Activated CD4-positive, alpha-beta memory T cell treated with anti-CD3 and anti-CD28 coated beads for 36 hours (primary cell): ENCODE measurements around the gene COPG2. TPM values are rescaled to one million over a fixed set of nuclear protein-coding genes. Genes with fewer than 3 reads are reported as not detected.
"Not testable (repeated sequence)": the region's sequence is repeated elsewhere in the genome, so short reads cannot be mapped to it uniquely, and the experiment has no call there.

Experiments
- CTCF ChIA-PET: fragments of 350-600 bp; sonication (Branson Sonifier 250); formaldehyde crosslinking; loops from one replicate; lab custom pipeline; 2021; ENCODE audit warnings: antibody characterized with exemption, inconsistent platforms; lab: Charles Lee
- POLR2A ChIA-PET: fragments of 350-600 bp; sonication (Branson Sonifier 250); formaldehyde crosslinking; loops from one replicate; lab custom pipeline; 2021; ENCODE audit warnings: antibody characterized with exemption; lab: Charles Lee
- DNase-seq: peaks from one replicate; pipeline ENCODE4 v3.0.0-alpha.2; 2020
- H3K27ac Mint-ChIP-seq: one replicate; pipeline ENCODE4 v1.8.0; 2021; ENCODE audit warnings: mixed read lengths
- H3K27me3 Mint-ChIP-seq: one replicate; pipeline ENCODE4 v1.8.0; 2021; ENCODE audit warnings: mixed read lengths
- H3K36me3 Mint-ChIP-seq: one replicate; pipeline ENCODE4 v1.8.0; 2021; ENCODE audit warnings: mixed read lengths
- H3K4me1 Mint-ChIP-seq: one replicate; pipeline ENCODE4 v1.8.0; 2021; ENCODE audit warnings: low read depth, mixed read lengths
- H3K4me3 Mint-ChIP-seq: one replicate; pipeline ENCODE4 v1.8.0; 2021; ENCODE audit warnings: mild to moderate bottlenecking, mixed read lengths
- H3K9me3 Mint-ChIP-seq: one replicate; pipeline ENCODE4 v1.8.0; 2021; ENCODE audit warnings: mixed read lengths
- intact Hi-C: fragments of 100-400 bp; cut with micrococcal nuclease; formaldehyde crosslinking; loops from one replicate; pipeline ENCODE4 v1.15.1; 2023
- total RNA-seq, 2 experiments: library from RNA; stranded (reverse); gene quantifications; one replicate each; pipeline ENCODE4 v1.2.3, GENCODE V29; 2021

The COPG2 gene
- total RNA-seq, 2 experiments from 2014 or later, result 31.5 to 33.4 TPM

DNA sequence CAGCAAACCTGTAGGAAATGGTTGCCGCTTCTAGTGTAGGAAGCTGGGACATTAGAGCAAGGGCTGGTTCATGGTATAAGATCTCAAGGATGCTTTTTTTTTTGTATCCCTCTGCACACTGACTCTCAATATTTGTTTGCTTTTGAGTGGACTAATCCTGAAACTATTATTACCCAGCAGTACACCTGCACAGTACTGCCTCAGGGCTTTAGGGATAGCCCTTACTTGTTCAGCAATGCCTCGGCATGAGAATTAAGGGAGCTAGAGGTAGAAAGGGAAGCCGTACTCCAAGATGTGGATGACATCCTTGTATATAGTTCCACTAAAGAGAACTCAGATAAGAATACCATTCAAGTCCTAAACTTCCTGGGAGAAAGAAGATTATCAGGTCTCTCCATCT, 70.5 kb downstream of the COPG2 start:
- CTCF ChIA-PET, result no interaction called here

DNA sequence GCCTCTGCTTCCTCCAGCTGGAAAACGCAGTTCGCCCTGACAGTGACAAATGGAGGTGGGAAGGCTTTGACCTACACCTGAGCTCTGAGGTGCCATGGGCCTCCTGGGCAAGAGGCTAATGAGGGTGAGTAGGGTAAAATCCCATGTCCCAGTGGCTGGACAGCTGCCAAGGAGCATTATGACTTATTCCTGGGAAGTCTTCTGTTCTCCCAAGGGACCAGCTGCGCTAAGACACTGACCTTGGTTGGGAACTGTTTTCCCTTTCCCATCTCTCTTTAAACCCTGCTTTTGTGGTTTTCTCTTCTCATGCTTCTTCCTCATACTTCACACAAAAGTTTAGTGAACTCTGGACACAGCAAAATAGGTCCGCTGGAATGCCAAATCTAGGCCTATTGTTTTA, 72.6 kb downstream of the COPG2 start:
- POLR2A ChIA-PET, result no interaction called here

More for the DNA sequence above, 70.5 kb downstream of the COPG2 start:
- H3K9me3 Mint-ChIP-seq, result peaks cover 2% of the 10 kb centered on the region
- intact Hi-C loops, result no loop called here
- DNase-seq, result no peak
- POLR2A ChIA-PET, result no interaction called here
- no peak overlapping the region for H3K4me3 Mint-ChIP-seq
- no peaks in the 10 kb centered on the region for H3K4me1 Mint-ChIP-seq
- peaks cover 9% of the 10 kb centered on the region for H3K36me3 Mint-ChIP-seq
- H3K27ac Mint-ChIP-seq, result no peak overlapping the region
- no peaks in the 10 kb centered on the region for H3K27me3 Mint-ChIP-seq

DNA sequence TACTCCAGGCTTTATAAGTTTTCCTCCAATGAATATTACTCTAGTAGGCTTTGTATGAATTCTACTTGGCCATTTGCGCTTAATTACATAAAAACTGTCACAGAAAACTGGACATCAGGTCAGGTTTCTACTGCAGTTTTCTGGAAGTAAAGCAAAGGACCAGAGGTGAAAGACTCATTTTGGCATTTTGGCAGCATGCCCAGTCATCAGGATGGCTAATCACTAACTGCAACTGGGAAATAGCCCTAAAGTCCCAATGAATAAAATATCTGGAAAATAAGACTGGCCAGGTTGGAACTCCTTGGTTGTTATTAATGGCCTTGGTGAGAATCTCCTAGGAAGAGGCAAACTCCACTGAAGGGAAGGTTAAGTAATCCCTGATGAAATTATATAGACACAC, 75.5 kb downstream of the COPG2 start:
- H3K4me3 Mint-ChIP-seq, result no peak overlapping the region
- H3K27me3 Mint-ChIP-seq, result no peaks in the 10 kb centered on the region
- H3K27ac Mint-ChIP-seq, result no peak overlapping the region
- POLR2A ChIA-PET, result no interaction called here
- peaks cover 3% of the 10 kb centered on the region for H3K36me3 Mint-ChIP-seq
- H3K9me3 Mint-ChIP-seq, result peaks cover 2% of the 10 kb centered on the region
- no peaks in the 10 kb centered on the region for H3K4me1 Mint-ChIP-seq
- no peak for DNase-seq
- CTCF ChIA-PET, result no interaction called here
- intact Hi-C loops, result no loop called here

More for the DNA sequence above, 72.6 kb downstream of the COPG2 start:
- Mint-ChIP-seq H3K36me3 (peaks cover 3% of the 10 kb centered on the region), H3K27ac (no peak overlapping the region), H3K27me3 (no peaks in the 10 kb centered on the region), H3K9me3 (no peaks in the 10 kb centered on the region), H3K4me1 (no peaks in the 10 kb centered on the region), H3K4me3 (no peak overlapping the region)
- CTCF ChIA-PET, result interaction anchor here (0.7 kb wide), 1 partner anchor 109 kb away, joined by 3 read pairs; no protein-coding TSS in a partner anchor
- intact Hi-C loops, result no loop called here
- no peak for DNase-seq

DNA sequence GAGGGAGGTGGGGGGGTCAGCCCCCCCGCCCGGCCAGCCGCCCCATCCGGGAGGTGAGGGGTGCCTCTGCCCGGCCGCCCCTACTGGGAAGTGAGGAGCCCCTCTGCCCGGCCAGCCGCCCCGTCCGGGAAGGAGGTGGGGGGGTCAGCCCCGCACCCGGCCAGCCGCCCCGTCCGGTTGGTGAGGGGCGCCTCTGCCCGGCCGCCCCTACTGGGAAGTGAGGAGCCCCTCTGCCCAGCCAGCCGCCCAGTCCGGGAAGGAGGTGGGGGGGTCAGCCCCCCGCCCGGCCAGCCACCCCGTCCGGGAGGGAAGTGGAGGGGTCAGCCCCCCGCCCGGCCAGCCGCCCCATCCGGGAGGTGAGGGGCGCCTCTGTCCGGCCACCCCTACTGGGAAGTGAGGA, 77.1 kb downstream of the COPG2 start:
- H3K36me3 Mint-ChIP-seq, H3K4me3 Mint-ChIP-seq, H3K4me1 Mint-ChIP-seq, H3K27ac Mint-ChIP-seq, H3K27me3 Mint-ChIP-seq, CTCF ChIA-PET, intact Hi-C loops, POLR2A ChIA-PET, H3K9me3 Mint-ChIP-seq, DNase-seq: not testable (repeated sequence)

DNA sequence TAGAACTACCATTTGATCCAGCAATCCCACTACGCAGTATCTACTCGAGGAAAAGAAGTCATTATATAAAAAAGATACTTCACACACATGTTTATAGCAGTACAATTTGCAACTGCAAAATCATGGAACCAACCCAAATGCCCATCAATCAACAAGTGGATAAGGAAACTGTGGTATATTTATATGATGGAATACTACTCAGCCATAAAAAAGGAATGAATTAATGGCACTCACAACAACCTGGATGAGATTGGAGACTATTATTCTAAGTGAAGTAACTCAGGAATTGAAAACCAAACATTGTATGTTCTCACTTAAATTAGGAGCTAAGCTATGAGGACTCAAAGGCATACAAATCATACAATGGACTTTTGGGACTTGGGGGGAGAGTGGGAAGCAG, 82.6 kb downstream of the COPG2 start:
- H3K36me3 Mint-ChIP-seq, H3K27me3 Mint-ChIP-seq, H3K4me1 Mint-ChIP-seq, POLR2A ChIA-PET, H3K27ac Mint-ChIP-seq, H3K4me3 Mint-ChIP-seq, CTCF ChIA-PET, intact Hi-C loops, DNase-seq: not testable (repeated sequence)
- peaks cover 11% of the 10 kb centered on the region for H3K9me3 Mint-ChIP-seq

DNA sequence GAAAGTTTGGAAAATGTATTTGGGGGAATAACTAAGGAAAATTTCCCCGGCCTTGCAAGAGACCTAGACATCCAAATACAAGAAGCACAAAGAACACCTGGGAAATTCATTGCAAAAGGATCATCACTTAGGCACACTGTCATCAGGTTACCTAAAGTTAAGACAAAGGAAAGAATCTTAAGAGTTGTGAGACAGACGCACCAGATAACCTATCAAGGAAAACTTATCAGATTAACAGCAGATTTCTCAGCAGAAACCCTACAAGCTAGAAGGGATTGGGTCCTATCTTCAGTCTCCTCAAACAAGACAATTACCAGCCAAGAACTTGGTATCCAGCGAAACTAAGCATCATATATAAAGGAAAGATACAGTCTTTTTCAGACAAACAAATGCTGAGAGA, 93.4 kb downstream of the COPG2 start:
- H3K27me3 Mint-ChIP-seq, CTCF ChIA-PET, H3K4me3 Mint-ChIP-seq, intact Hi-C loops, DNase-seq, H3K4me1 Mint-ChIP-seq, H3K36me3 Mint-ChIP-seq, H3K27ac Mint-ChIP-seq, POLR2A ChIA-PET: not testable (repeated sequence)
- peaks cover 19% of the 10 kb centered on the region for H3K9me3 Mint-ChIP-seq

DNA sequence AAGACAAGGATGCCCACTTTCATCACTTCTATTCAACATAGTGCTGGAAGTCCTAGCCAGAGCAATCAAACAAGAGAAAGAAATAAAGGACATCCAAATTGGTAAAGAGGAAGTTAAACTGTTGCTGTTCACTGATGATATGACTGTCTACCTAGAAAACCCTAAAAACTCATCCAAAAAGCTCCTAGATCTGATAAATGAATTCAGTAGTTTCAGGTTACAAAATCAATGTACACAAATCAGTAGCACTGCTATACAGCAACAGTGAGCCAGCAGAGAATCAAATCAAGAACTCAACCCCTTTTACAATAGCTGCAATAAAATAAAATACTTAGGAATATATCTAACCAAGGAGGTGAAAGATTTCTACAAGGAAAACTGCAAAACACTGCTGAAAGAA, 98.4 kb downstream of the COPG2 start:
- H3K27me3 Mint-ChIP-seq, POLR2A ChIA-PET, H3K27ac Mint-ChIP-seq, intact Hi-C loops, H3K4me1 Mint-ChIP-seq, DNase-seq, H3K4me3 Mint-ChIP-seq: not testable (repeated sequence)
- CTCF ChIA-PET, result interaction anchor here (0.6 kb wide), 1 partner anchor 67 kb away, joined by 3 read pairs; no protein-coding TSS in a partner anchor
- H3K9me3 Mint-ChIP-seq, result peaks cover 34% of the 10 kb centered on the region
- peaks cover 27% of the 10 kb centered on the region for H3K36me3 Mint-ChIP-seq

DNA sequence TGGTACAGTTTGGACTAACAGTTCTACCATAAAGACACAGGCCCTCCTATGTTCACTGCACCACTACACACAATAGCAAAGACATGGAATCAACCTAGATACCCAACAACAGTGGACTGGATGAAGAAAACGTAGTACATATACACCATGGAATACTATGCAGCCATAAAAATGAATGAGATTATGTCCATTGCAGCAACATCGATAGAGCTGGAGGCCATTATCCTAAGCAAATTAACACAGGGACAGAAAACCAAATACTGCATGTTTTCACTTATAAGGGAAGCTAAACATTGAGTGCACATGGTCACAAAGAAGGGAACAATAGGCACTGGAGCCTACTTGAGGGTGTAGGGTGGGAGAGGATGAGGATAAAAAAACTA, 101.7 kb downstream of the COPG2 start:
- CTCF ChIA-PET, result no interaction called here
- peaks cover 37% of the 10 kb centered on the region for H3K9me3 Mint-ChIP-seq
- peaks cover 4% of the 10 kb centered on the region for H3K4me1 Mint-ChIP-seq
- DNase-seq, result no peak
- intact Hi-C loops, result no loop called here
- POLR2A ChIA-PET, result no interaction called here
- H3K27ac Mint-ChIP-seq, result no peak overlapping the region
- no peaks in the 10 kb centered on the region for H3K27me3 Mint-ChIP-seq
- peaks cover 27% of the 10 kb centered on the region for H3K36me3 Mint-ChIP-seq
- no peak overlapping the region for H3K4me3 Mint-ChIP-seq

DNA sequence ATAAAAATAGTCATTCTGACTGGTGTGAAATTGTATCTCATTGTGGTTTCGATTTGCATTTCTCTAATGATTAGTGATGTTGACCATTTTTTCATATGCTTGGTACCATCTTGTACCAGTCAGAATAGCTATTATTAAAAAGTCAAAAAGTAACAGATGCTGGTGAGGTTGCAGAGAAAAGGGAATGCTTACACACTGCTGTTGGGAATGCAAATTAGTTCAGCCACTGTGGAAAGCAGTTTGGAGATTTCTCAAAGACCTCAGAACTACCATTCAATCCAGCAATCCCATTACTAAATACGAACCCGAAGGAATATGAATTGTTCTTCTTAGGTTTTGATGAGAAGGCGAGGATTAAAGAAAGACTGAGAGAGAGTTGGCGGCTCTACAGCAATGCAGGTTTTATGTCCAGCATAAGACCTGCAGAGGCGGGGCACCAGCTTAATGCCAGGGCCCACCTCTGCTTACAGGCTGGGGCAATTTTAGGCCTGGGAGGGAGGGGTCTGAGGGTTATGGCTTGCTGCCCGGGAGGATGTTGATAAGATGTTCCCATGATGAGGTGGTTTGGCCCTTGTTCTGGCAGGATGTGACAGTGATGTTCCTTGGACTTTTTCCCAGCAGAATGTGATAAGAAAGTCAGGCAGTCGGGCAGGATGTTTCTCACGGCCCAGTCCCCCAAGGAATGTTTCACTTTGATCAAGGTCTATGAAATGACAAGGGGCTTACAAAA, 102.2 kb downstream of the COPG2 start:
- H3K27ac Mint-ChIP-seq, result no peak overlapping the region
- H3K36me3 Mint-ChIP-seq, result peaks cover 27% of the 10 kb centered on the region
- peaks cover 4% of the 10 kb centered on the region for H3K4me1 Mint-ChIP-seq
- intact Hi-C loops, result no loop called here
- POLR2A ChIA-PET, result no interaction called here
- no peak overlapping the region for H3K4me3 Mint-ChIP-seq
- DNase-seq, result no peak
- CTCF ChIA-PET, result no interaction called here
- peaks cover 37% of the 10 kb centered on the region for H3K9me3 Mint-ChIP-seq
- H3K27me3 Mint-ChIP-seq, result no peaks in the 10 kb centered on the region

DNA sequence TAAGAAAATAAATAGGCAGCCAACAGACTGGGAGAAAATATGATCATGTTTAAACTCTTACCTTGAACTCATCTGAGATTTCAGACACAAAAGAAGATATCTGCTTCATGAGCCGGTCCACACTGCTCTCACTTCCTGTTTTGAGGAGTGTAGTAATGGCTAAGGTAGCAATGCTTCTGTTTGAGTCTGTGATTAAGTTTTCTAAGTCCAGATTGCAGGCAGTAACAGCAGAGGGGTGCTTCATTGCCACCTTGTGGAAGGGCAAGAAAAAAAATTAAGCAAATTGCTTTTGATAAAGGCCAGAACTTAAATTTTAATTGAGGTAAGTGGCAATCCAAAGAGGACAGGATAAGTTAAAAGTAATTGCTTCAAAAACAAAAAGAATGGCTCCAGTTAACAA, 107.6 kb downstream of the COPG2 start:
- H3K4me1 Mint-ChIP-seq, result no peaks in the 10 kb centered on the region
- ChIA-PET CTCF (no interaction called here), POLR2A (no interaction called here)
- no peak overlapping the region for H3K4me3 Mint-ChIP-seq
- intact Hi-C loops, result loop anchor here (2.0 kb wide), 1 partner anchor 318 kb away; no protein-coding TSS in a partner anchor
- H3K9me3 Mint-ChIP-seq, result peaks cover 3% of the 10 kb centered on the region
- H3K27ac Mint-ChIP-seq, result no peak overlapping the region
- no peaks in the 10 kb centered on the region for H3K27me3 Mint-ChIP-seq
- DNase-seq, result no peak
- peaks cover 10% of the 10 kb centered on the region for H3K36me3 Mint-ChIP-seq

DNA sequence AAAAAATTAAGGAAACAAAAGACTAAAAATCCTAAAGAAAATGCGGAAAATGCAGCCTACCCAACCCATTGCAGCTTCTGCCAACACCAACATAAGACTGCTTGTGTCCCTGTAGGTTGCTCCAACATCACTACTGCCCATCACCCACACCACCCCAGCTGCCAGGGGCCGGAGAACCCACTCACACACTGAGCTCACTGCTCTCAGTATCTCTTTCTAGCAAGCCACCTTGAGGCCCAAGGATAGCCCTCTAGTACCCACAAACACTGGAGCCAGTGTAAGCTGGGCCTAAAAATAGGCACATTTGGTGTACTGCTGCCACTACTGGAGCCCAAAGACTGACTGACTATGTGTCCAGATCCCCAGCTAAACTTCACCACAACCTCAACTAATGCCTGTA, 109.4 kb downstream of the COPG2 start:
- Mint-ChIP-seq H3K36me3 (peaks cover 9% of the 10 kb centered on the region), H3K4me3 (no peak overlapping the region), H3K9me3 (no peaks in the 10 kb centered on the region), H3K27ac (no peak overlapping the region), H3K27me3 (no peaks in the 10 kb centered on the region), H3K4me1 (no peaks in the 10 kb centered on the region)
- DNase-seq, result no peak
- intact Hi-C loops, result no loop called here
- ChIA-PET CTCF (no interaction called here), POLR2A (no interaction called here)

DNA sequence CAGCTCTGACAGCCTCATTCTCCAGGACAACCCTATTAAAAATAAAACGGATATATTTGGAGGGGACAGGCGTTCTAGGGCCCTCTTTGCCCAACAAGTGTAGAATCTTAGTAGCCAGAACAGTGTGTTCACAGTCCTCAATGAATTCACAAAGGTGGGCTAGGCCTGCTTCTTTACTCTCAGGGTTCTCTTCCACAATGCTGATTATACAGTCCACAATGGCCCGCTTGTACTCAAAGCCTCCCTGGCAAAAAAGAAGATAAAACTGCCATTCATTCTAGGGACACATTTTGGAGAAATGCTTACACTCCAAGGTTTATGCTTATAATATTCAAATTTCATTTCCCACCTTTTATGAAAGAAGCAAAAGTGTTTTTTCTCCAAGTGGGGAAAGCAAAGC, 114.1 kb downstream of the COPG2 start:
- no peak overlapping the region for H3K4me3 Mint-ChIP-seq
- intact Hi-C loops, result no loop called here
- POLR2A ChIA-PET, result no interaction called here
- no peaks in the 10 kb centered on the region for H3K4me1 Mint-ChIP-seq
- no peaks in the 10 kb centered on the region for H3K9me3 Mint-ChIP-seq
- H3K36me3 Mint-ChIP-seq, result peaks cover 7% of the 10 kb centered on the region
- DNase-seq, result no peak
- CTCF ChIA-PET, result interaction anchor here (0.7 kb wide), 1 partner anchor 10 kb away, joined by 3 read pairs; no protein-coding TSS in a partner anchor
- H3K27me3 Mint-ChIP-seq, result no peaks in the 10 kb centered on the region
- no peak overlapping the region for H3K27ac Mint-ChIP-seq
